Trophoblast cell (in vitro differentiated cells and primary cell): ENCODE data around the gene TAC4. TPM values are rescaled to one million over a fixed set of nuclear protein-coding genes. Genes with fewer than 3 reads are reported as not detected.

Source experiments
- DNase-seq, 2 donors: peaks; one replicate each; pipeline ENCODE4 v3.0.0-alpha.2; 2016
- H2AFZ ChIP-seq: 2 replicates; pipeline ENCODE4 v1.6.1; 2013; ENCODE audit warnings: low read length, moderate library complexity, mild to moderate bottlenecking; ENCODE audit not compliant: insufficient read depth, poor library complexity
- H2AK5ac ChIP-seq: 2 replicates; pipeline ENCODE4 v1.6.1; 2013; ENCODE audit warnings: mild to moderate bottlenecking, low read length
- H2BK120ac ChIP-seq: 2 replicates; pipeline ENCODE4 v1.6.1; 2013; ENCODE audit warnings: low read length, mild to moderate bottlenecking, moderate library complexity; ENCODE audit not compliant: insufficient read depth, poor library complexity
- H2BK12ac ChIP-seq: 2 replicates; pipeline ENCODE4 v1.6.1; 2013; ENCODE audit warnings: mild to moderate bottlenecking, low read length, moderate library complexity
- H2BK5ac ChIP-seq: 2 replicates; pipeline ENCODE4 v1.6.1; 2013; ENCODE audit warnings: low read length, low read depth, moderate library complexity, mild to moderate bottlenecking; ENCODE audit not compliant: poor library complexity
- H3K14ac ChIP-seq: 2 replicates; pipeline ENCODE4 v1.6.1; 2013; ENCODE audit warnings: mild to moderate bottlenecking, low read length
- H3K18ac ChIP-seq: 2 replicates; pipeline ENCODE4 v1.6.1; 2013; ENCODE audit warnings: mild to moderate bottlenecking, low read length
- H3K23ac ChIP-seq: 2 replicates; pipeline ENCODE4 v1.6.1; 2013; ENCODE audit warnings: low read length
- H3K27ac ChIP-seq: 2 replicates; pipeline ENCODE4 v1.5.1; 2013; ENCODE audit warnings: low read depth, mild to moderate bottlenecking, inconsistent platforms, low read length, moderate library complexity
- H3K27me3 ChIP-seq: 2 replicates; pipeline ENCODE4 v1.6.1; 2013; ENCODE audit warnings: inconsistent platforms, mild to moderate bottlenecking, low read length, moderate library complexity; ENCODE audit not compliant: insufficient read depth
- H3K36me3 ChIP-seq, 2 experiments: 1 replicate in 1 of 2; 2 replicates in 1 of 2; pipeline ENCODE4 v1.6.1; 2013; ENCODE audit warnings: low read length in 2 of 2, mild to moderate bottlenecking in 2 of 2, moderate library complexity in 1 of 2; ENCODE audit not compliant: insufficient read depth in 2 of 2, control insufficient read depth in 1 of 2
- H3K4ac ChIP-seq: 2 replicates; pipeline ENCODE4 v1.6.1; 2013; ENCODE audit warnings: low read depth, mild to moderate bottlenecking, low read length, moderate library complexity
- H3K4me1 ChIP-seq, 2 experiments: 1 replicate in 1 of 2; 2 replicates in 1 of 2; pipeline ENCODE4 v1.6.1; 2013; ENCODE audit warnings: low read length in 2 of 2, mild to moderate bottlenecking in 2 of 2, moderate library complexity in 1 of 2; ENCODE audit not compliant: insufficient read depth in 2 of 2, control insufficient read depth in 1 of 2
- H3K4me2 ChIP-seq: 2 replicates; pipeline ENCODE4 v1.6.1; 2013; ENCODE audit warnings: inconsistent platforms, mild to moderate bottlenecking, low read length, moderate library complexity
- H3K4me3 ChIP-seq: 2 replicates; pipeline ENCODE4 v1.5.1; 2013; ENCODE audit warnings: mild to moderate bottlenecking, low read depth, low read length, inconsistent platforms
- H3K79me1 ChIP-seq: one replicate; pipeline ENCODE4 v1.6.1; 2013; ENCODE audit warnings: low read length
- H3K79me2 ChIP-seq: 2 replicates; pipeline ENCODE4 v1.6.1; 2013; ENCODE audit warnings: low read length, mild to moderate bottlenecking; ENCODE audit not compliant: control insufficient read depth, insufficient read depth, poor library complexity
- H3K9ac ChIP-seq: 2 replicates; pipeline ENCODE4 v1.6.1; 2013; ENCODE audit warnings: mild to moderate bottlenecking, low read length
- H3K9me3 ChIP-seq: 2 replicates; pipeline ENCODE4 v1.6.1; 2013; ENCODE audit warnings: low read depth, mild to moderate bottlenecking, control low read depth, inconsistent platforms, low read length; ENCODE audit not compliant: insufficient read depth
- H4K12ac ChIP-seq: 2 replicates; pipeline ENCODE4 v1.6.1; 2013; ENCODE audit warnings: low read depth, mild to moderate bottlenecking, low read length, moderate library complexity
- H4K8ac ChIP-seq: 2 replicates; pipeline ENCODE4 v1.6.1; 2013; ENCODE audit warnings: low read depth, mild to moderate bottlenecking, low read length, moderate library complexity
- H4K91ac ChIP-seq: one replicate; pipeline ENCODE4 v1.6.1; 2013; ENCODE audit warnings: low read depth, mild to moderate bottlenecking, low read length, moderate library complexity
- WGBS: extraction: QIAGEN DNeasy Blood & Tissue Kit; methylation state at CpG from one replicate; pipeline ENCODE4 v1.1.7; 2013; ENCODE audit warnings: missing lambda C conversion rate; ENCODE audit not compliant: insufficient read length, insufficient coverage; ENCODE audit errors: extremely low coverage; 5-methylcytosine and 5-hydroxymethylcytosine counted together
- polyA plus RNA-seq: library from polyadenylated mRNA; stranded (reverse); fragments of 200-250 nt; gene quantifications from 2 replicates; pipeline ENCODE4 v1.2.3, GENCODE V29; 2013

The TAC4 gene, protein sequence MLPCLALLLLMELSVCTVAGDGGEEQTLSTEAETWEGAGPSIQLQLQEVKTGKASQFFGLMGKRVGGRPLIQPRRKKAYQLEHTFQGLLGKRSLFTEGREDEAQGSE
- polyA plus RNA-seq, result 0.34 and 0.93 TPM in 2 replicates

GRCh38 chr17:49848019-49848473 is at the start of gene TAC4:
Gene TAC4 (minus strand): TSS chr17:49848069. CDS start chr17:49848017, 52 bp downstream.
- Histone ChIP-seq H3K4me1 (peaks cover 3 to 7% of the 10 kb centered on the region in 2 experiments), H2BK12ac (no peak within 1 kb of the TSS)

DNA sequence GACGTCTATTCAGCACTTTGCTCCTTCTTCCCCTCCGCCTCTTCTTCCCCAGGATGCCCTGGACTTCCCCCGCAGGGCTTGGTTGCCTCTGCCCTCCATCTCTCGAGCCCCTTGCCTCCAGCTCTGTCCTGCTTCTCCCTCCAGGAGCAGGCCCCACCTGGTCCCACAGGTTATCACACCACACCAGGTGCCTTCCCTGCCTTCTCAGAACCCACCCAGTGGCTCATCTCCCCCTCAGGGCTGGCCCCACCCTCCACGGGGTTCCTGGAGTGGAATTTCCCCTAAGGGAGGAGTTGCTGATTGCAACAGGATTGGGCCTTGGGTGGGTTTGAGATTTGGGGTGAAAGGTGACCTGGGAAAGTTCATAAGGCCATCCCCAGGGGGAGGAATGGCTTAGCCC is 49.0 kb upstream of the TAC4 start:
- no peak overlapping the region for H3K4me2 ChIP-seq
- H2BK5ac ChIP-seq, result no peak overlapping the region
- peaks cover 41% of the 10 kb centered on the region for H3K79me1 ChIP-seq
- no CpG with 5 or more reads among the region's 5 CpGs for WGBS
- peaks cover 28 to 40% of the 10 kb centered on the region in 2 experiments for H3K4me1 ChIP-seq
- H3K23ac ChIP-seq, result no peak overlapping the region
- H3K27me3 ChIP-seq, result no peaks in the 10 kb centered on the region
- H3K9me3 ChIP-seq, result no peaks in the 10 kb centered on the region
- no peaks in the 10 kb centered on the region for H3K36me3 ChIP-seq
- no peak overlapping the region for H3K9ac ChIP-seq
- no peak overlapping the region for H2BK120ac ChIP-seq
- H3K79me2 ChIP-seq, result peaks cover 1% of the 10 kb centered on the region
- H4K12ac ChIP-seq, result no peak overlapping the region
- no peak overlapping the region for H2AFZ ChIP-seq
- no peak overlapping the region for H3K4ac ChIP-seq
- H2AK5ac ChIP-seq, result no peak overlapping the region
- H3K18ac ChIP-seq, result no peak overlapping the region
- peak; percentile 65 to 84 for DNase-seq
- H4K91ac ChIP-seq, result peak overlapping the region; percentile 83
- H3K27ac ChIP-seq, result no peak overlapping the region
- H3K4me3 ChIP-seq, result no peak overlapping the region
- no peak overlapping the region for H3K14ac ChIP-seq
- H4K8ac ChIP-seq, result no peak overlapping the region
- no peak overlapping the region for H2BK12ac ChIP-seq

More at GRCh38 chr17:49848019-49848473, at the start of gene TAC4:
- Histone ChIP-seq H3K36me3 (peaks cover 3 to 10% of the 10 kb centered on the region in 2 experiments), H3K4me3 (no peak within 1 kb of the TSS), H3K9me3 (no peaks in the 10 kb centered on the region), H3K4me2 (no peak within 1 kb of the TSS), H2AFZ (no peak within 1 kb of the TSS), H3K4ac (no peak within 1 kb of the TSS), H2AK5ac (no peak within 1 kb of the TSS), H2BK120ac (no peak within 1 kb of the TSS), H3K79me1 (no peaks in the 10 kb centered on the region), H2BK5ac (no peak within 1 kb of the TSS), H3K79me2 (peaks cover 2% of the 10 kb centered on the region), H4K91ac (no peak within 1 kb of the TSS), H3K14ac (no peak within 1 kb of the TSS), H3K18ac (no peak within 1 kb of the TSS), H3K9ac (no peak within 1 kb of the TSS), H4K8ac (no peak within 1 kb of the TSS), H4K12ac (no peak within 1 kb of the TSS), H3K27me3 (peaks cover 17% of the 10 kb centered on the region), H3K23ac (no peak within 1 kb of the TSS), H3K27ac (no peak within 1 kb of the TSS)
- no peak for DNase-seq

GRCh38 chr17:49896222-49896621 is 48.4 kb upstream of the TAC4 start:
- Histone ChIP-seq H3K79me1 (peaks cover 38% of the 10 kb centered on the region), H2BK5ac (peak overlapping the region; percentile 58), H3K27ac (peak overlapping the region; percentile 50), H3K27me3 (no peaks in the 10 kb centered on the region), H3K23ac (no peak overlapping the region), H4K8ac (peak overlapping the region; percentile 21), H4K12ac (no peak overlapping the region), H3K79me2 (peaks cover 1% of the 10 kb centered on the region), H3K9ac (no peak overlapping the region), H3K36me3 (no peaks in the 10 kb centered on the region), H2AFZ (no peak overlapping the region), H3K4me1 (peaks cover 25 to 35% of the 10 kb centered on the region in 2 experiments), H3K4me3 (no peak overlapping the region), H4K91ac (peak overlapping the region; percentile 83), H3K18ac (peak overlapping the region; percentile 11), H3K9me3 (no peaks in the 10 kb centered on the region), H2BK120ac (peak overlapping the region; percentile 78), H3K4me2 (no peak overlapping the region), H3K4ac (no peak overlapping the region), H3K14ac (peak overlapping the region; percentile 13), H2AK5ac (peak overlapping the region; percentile 23), H2BK12ac (peak overlapping the region; percentile 37)
- DNase-seq, result peak; percentile 64 to 73
- WGBS, result no CpG with 5 or more reads among the region's 1 CpG

GRCh38 chr17:49895812-49896211 is 47.9 kb upstream of the TAC4 start:
- H3K14ac ChIP-seq, result peak overlapping the region; percentile 13
- peaks cover 37% of the 10 kb centered on the region for H3K79me1 ChIP-seq
- no peak overlapping the region for H4K8ac ChIP-seq
- H3K79me2 ChIP-seq, result no peaks in the 10 kb centered on the region
- H3K4ac ChIP-seq, result no peak overlapping the region
- no peaks in the 10 kb centered on the region for H3K27me3 ChIP-seq
- peak overlapping the region; percentile 58 for H2BK5ac ChIP-seq
- no peak overlapping the region for H3K23ac ChIP-seq
- H2AFZ ChIP-seq, result no peak overlapping the region
- H3K9me3 ChIP-seq, result no peaks in the 10 kb centered on the region
- no peak overlapping the region for H2AK5ac ChIP-seq
- H3K27ac ChIP-seq, result peak overlapping the region; percentile 50
- no peak for DNase-seq
- H2BK12ac ChIP-seq, result peak overlapping the region; percentile 37
- no peak overlapping the region for H3K9ac ChIP-seq
- H3K36me3 ChIP-seq, result no peaks in the 10 kb centered on the region
- H3K4me2 ChIP-seq, result no peak overlapping the region
- H3K4me1 ChIP-seq, result peaks cover 28 to 37% of the 10 kb centered on the region in 2 experiments
- peak overlapping the region; percentile 78 for H2BK120ac ChIP-seq
- H4K91ac ChIP-seq, result peak overlapping the region; percentile 83
- no peak overlapping the region for H3K18ac ChIP-seq
- H3K4me3 ChIP-seq, result no peak overlapping the region
- no CpG with 5 or more reads among the region's 2 CpGs for WGBS
- H4K12ac ChIP-seq, result no peak overlapping the region
